EL (cell line): ENCODE results near the gene TMOD2.

Experiments used
- DNase-seq: peaks from one replicate; pipeline ENCODE4 v3.0.0-alpha.2; 2016

Gene TMOD2

GRCh38 chr15:51750792-51751696 lies at the start of gene TMOD2:
Gene TMOD2, plus strand, starts transcription at chr15:51751597. Its CDS starts 14,845 bp downstream, at chr15:51766442.
- peak; percentile 25 for DNase-seq

GRCh38 chr15:51702710-51703109 lies 48.7 kb upstream of the TMOD2 start:
- no peak for DNase-seq

GRCh38 chr15:51706291-51706690 lies 45.1 kb upstream of the TMOD2 start:
- DNase-seq, result peak; percentile 4

- no peak for DNase-seq
Observed at GRCh38 chr15:51706926-51707608, 44.3 kb upstream of the TMOD2 start.

GRCh38 chr15:51708013-51708412 lies 43.4 kb upstream of the TMOD2 start:
- no peak for DNase-seq

GRCh38 chr15:51709031-51709430 lies 42.4 kb upstream of the TMOD2 start:
- no peak for DNase-seq

GRCh38 chr15:51714162-51714561 lies 37.2 kb upstream of the TMOD2 start:
- no peak for DNase-seq

GRCh38 chr15:51714911-51715310 lies 36.5 kb upstream of the TMOD2 start:
- no peak for DNase-seq

- no peak for DNase-seq
Observed at GRCh38 chr15:51718219-51718618, 33.2 kb upstream of the TMOD2 start.

- no peak for DNase-seq
Observed at GRCh38 chr15:51718746-51719145, 32.7 kb upstream of the TMOD2 start.

- DNase-seq, result no peak
Observed at GRCh38 chr15:51720201-51720995, 31.0 kb upstream of the TMOD2 start.

- DNase-seq, result no peak
Observed at GRCh38 chr15:51721199-51721960, 30.0 kb upstream of the TMOD2 start.

GRCh38 chr15:51724199-51724598 lies 27.2 kb upstream of the TMOD2 start:
- DNase-seq, result no peak

- no peak for DNase-seq
Observed at GRCh38 chr15:51724673-51725072, 26.7 kb upstream of the TMOD2 start.

GRCh38 chr15:51726302-51727073 lies 24.9 kb upstream of the TMOD2 start:
- DNase-seq, result peak; percentile 96

- DNase-seq, result peak; percentile 77
Observed at GRCh38 chr15:51727141-51727897, 24.1 kb upstream of the TMOD2 start.

GRCh38 chr15:51731549-51732267 lies 19.7 kb upstream of the TMOD2 start:
- peak; percentile 56 for DNase-seq

GRCh38 chr15:51732646-51733045 lies 18.8 kb upstream of the TMOD2 start:
- DNase-seq, result no peak

- no peak for DNase-seq
Observed at GRCh38 chr15:51735228-51736010, 16.0 kb upstream of the TMOD2 start.
